NCI-H2081 (cell line): ENCODE measurements around the gene SSX1.
"Not testable (repeated sequence)": the region's sequence is repeated elsewhere in the genome, so short reads cannot be mapped to it uniquely, and the experiment has no call there.

Experiments used
- DNase-seq, 2 experiments: peaks; one replicate each; lab custom pipeline; 2025; lab: John Stamatoyannopoulos, UW

SSX1 gene, protein sequence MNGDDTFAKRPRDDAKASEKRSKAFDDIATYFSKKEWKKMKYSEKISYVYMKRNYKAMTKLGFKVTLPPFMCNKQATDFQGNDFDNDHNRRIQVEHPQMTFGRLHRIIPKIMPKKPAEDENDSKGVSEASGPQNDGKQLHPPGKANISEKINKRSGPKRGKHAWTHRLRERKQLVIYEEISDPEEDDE

GRCh38 chrX:48255062-48255796, at the start of gene SSX1:
TSS of gene SSX1 (plus strand) at chrX:48255392. CDS start at chrX:48257242, 1,850 bp downstream.
- not testable (repeated sequence) for DNase-seq

GRCh38 chrX:48214341-48214740, 40.9 kb upstream of the SSX1 start:
- DNase-seq, result not testable (repeated sequence)

DNA sequence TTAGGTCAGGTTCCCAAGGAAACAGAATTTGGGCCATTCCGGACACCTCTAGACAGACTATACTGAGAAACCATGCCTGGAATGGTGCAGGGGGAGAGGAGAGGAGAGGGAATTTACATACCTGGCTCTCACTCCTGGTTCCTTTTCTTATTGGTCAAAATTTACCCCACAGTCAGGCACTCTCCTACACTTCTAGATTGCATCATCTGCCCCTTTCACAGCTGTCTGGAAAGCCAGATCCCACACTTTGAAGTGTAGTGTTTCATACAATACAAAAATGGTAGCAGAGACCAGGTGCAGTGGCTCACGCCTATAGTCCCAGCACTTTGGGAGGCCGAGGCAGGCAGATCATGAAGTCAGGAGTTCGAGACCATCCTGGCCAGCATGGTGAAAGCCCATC, 31.0 kb upstream of the SSX1 start:
- not testable (repeated sequence) for DNase-seq

DNA sequence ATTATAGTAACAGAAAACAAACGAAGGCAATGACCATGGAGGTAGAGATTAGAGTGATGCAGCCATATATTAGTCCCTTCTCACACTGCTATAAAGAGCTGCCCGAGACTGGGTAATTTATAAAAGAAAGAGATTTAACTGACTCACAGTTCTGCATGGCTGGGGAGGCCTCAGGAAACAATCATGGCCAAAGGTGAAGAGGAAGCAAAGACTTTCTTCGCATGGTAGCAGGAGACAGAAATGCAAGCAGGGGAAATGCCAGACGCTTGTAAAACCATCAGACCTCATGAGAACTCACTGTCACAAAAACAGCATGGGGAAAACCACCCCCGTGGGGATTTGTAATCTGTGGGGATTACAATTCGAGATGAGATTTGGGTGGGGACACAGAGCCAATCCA, 2.2 kb upstream of the SSX1 start:
- DNase-seq, result not testable (repeated sequence)

DNA sequence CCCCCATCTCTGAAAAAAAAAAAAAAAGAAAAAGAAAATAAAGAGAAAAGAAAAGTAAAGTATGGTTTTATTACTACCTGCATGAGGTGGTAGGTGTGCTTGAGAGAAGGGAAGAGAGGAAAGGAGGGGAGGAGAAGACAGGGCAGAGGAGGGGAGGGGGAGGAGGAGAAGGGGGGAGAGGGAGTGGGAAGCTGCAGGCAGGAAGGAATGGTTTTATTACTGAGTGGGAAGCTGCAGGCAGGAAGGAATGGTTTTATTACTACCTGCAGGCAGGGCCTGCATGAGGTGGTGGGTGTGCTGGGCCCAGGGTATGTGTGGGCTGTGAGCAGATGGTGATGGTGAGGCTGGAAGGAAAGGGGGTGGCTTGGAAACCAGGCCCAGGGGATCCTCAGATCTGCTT, 19.2 kb downstream of the SSX1 start:
- DNase-seq, result not testable (repeated sequence)

DNA sequence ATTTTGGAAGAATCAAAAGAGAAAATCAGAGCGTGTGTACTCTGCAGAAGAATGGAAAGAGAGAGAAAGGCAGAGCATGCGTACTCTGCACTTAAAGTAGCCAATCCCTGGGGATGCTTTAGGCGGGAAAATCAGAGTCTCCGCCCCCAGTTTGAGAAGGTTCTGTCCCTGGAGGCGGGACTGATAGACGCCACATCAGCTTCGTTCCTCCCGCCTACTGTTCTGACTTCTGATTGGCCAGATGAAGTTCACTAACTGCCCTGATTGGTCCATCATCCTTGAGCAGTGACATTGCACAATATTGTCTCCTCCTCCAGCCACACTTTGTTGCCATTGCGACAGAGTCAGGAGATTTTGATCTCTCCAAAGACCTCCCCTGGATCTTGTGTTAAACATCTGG, 23.8 kb downstream of the SSX1 start:
- no peak for DNase-seq

DNA sequence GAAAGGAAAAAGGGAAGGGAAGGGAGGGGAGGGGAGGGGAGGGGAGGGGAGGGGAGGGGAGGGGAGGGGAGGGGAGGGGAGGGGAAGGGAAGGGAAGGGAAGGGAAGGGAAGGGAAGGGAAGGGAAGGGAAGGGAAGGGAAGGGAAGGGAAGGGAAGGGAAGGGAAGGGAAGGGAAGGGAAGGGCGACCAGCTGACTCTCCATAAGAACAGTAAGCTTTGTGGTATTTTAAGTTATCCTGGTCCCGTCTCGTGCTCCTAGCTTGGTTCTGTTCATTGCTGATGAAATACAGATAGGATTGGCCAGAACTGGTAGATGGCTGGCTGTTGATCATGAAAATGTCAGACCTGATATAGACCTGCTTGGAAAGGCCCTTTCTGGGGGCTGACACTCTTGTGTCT, 25.5 kb downstream of the SSX1 start:
- not testable (repeated sequence) for DNase-seq

GRCh38 chrX:48306175-48306574, 51.0 kb downstream of the SSX1 start:
- no peak for DNase-seq

GRCh38 chrX:48313996-48314395, 58.8 kb downstream of the SSX1 start:
- not testable (repeated sequence) for DNase-seq
